ENCODE data around the gene COL10A1.

COL10A1 gene

DNA sequence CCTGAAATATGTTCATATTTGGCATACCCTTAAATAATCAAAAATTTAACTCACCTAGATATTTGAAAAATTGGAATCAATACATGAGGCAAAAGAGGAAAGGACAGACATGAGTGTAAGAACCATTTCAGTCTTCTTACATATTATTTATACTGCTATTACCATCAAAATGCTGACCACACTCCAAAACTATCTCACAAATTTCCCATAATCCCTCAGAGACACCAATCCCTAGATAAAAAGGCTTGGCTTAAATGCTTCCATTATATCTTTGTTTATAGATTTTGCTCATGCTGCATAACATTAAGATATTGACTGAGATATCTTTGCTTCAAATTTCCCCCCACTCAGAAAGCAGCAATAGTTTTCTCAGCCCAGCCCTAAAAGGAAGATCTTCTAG is 37.0 kb downstream of the COL10A1 start:
- peaks cover 12 to 13% of the 10 kb centered on the region in 2 donors for H3K27me3 Mint-ChIP-seq
- peaks cover 0 to 2% of the 10 kb centered on the region in 2 donors for H3K4me1 Mint-ChIP-seq (ENCODE audit: low read depth in 2 of 2)
- no peaks in the 10 kb centered on the region for H3K9me3 Mint-ChIP-seq
- no peak for DNase-seq
- H3K27ac Mint-ChIP-seq, result no peak overlapping the region
- ATAC-seq (replicated peaks), result no peak
- H3K36me3 Mint-ChIP-seq (ENCODE audit: insufficient read depth), result no peaks in the 10 kb centered on the region
- no peak overlapping the region for H3K4me3 Mint-ChIP-seq

- Mint-ChIP-seq H3K27ac (no peak overlapping the region), H3K4me1 (ENCODE audit: low read depth in 2 of 2) (peaks cover 0 to 2% of the 10 kb centered on the region in 2 donors), H3K27me3 (peaks cover 12 to 15% of the 10 kb centered on the region in 2 donors), H3K36me3 (ENCODE audit: insufficient read depth) (no peaks in the 10 kb centered on the region), H3K4me3 (no peak overlapping the region), H3K9me3 (no peaks in the 10 kb centered on the region)
- DNase-seq (no peak), ATAC-seq (replicated peaks) (no peak)
Measured at GRCh38 chr6:116087437-116088027, 38.4 kb downstream of the COL10A1 start.

DNA sequence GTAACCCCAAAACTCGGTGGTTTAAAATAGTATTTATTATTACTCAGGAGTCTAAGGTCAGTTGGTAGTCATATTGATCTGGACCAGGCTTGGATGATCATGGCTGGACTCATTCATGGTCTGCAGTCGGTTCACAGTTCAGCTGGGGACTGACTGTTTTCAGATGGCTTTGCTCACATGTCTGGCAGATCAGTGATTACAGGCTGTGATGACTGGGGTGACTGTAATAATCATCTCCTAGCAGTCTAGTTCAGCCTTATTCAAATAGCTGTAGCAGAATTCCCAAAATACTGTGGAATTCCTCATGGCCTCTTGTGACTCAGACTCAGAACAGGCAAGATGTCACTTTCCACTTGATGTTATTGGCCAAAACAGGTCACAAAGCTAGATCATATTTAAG is 41.6 kb downstream of the COL10A1 start:
- no peak overlapping the region for H3K4me3 Mint-ChIP-seq
- ATAC-seq (replicated peaks) (no peak), DNase-seq (no peak)
- no peaks in the 10 kb centered on the region for H3K4me1 Mint-ChIP-seq (ENCODE audit: low read depth in 2 of 2)
- no peak overlapping the region for H3K27ac Mint-ChIP-seq
- no peaks in the 10 kb centered on the region for H3K9me3 Mint-ChIP-seq
- H3K36me3 Mint-ChIP-seq (ENCODE audit: insufficient read depth), result no peaks in the 10 kb centered on the region
- H3K27me3 Mint-ChIP-seq, result peaks cover 17 to 34% of the 10 kb centered on the region in 2 donors

GRCh38 chr6:116083052-116083451 is 42.9 kb downstream of the COL10A1 start:
- DNase-seq (no peak), ATAC-seq (replicated peaks) (no peak)
- H3K4me3 Mint-ChIP-seq, result no peak overlapping the region
- no peak overlapping the region for H3K27ac Mint-ChIP-seq
- H3K27me3 Mint-ChIP-seq, result peaks cover 22 to 46% of the 10 kb centered on the region in 2 donors
- H3K36me3 Mint-ChIP-seq (ENCODE audit: insufficient read depth), result no peaks in the 10 kb centered on the region
- H3K4me1 Mint-ChIP-seq (ENCODE audit: low read depth in 2 of 2), result no peaks in the 10 kb centered on the region
- no peaks in the 10 kb centered on the region for H3K9me3 Mint-ChIP-seq

- Mint-ChIP-seq H3K4me3 (no peak overlapping the region), H3K36me3 (ENCODE audit: insufficient read depth) (no peaks in the 10 kb centered on the region), H3K27me3 (peaks cover 33 to 45% of the 10 kb centered on the region in 2 donors), H3K27ac (no peak overlapping the region), H3K9me3 (no peaks in the 10 kb centered on the region), H3K4me1 (ENCODE audit: low read depth in 2 of 2) (no peaks in the 10 kb centered on the region)
- DNase-seq (no peak), ATAC-seq (replicated peaks) (no peak)
Measured at GRCh38 chr6:116078945-116079344, 47.0 kb downstream of the COL10A1 start.

- Mint-ChIP-seq H3K4me3 (no peak overlapping the region), H3K36me3 (ENCODE audit: insufficient read depth) (no peaks in the 10 kb centered on the region), H3K27me3 (peaks cover 33 to 45% of the 10 kb centered on the region in 2 donors), H3K27ac (no peak overlapping the region), H3K4me1 (ENCODE audit: low read depth in 2 of 2) (no peaks in the 10 kb centered on the region), H3K9me3 (no peaks in the 10 kb centered on the region)
- ATAC-seq (replicated peaks), result no peak
- no peak for DNase-seq
Measured at GRCh38 chr6:116078522-116078921, 47.4 kb downstream of the COL10A1 start.

DNA sequence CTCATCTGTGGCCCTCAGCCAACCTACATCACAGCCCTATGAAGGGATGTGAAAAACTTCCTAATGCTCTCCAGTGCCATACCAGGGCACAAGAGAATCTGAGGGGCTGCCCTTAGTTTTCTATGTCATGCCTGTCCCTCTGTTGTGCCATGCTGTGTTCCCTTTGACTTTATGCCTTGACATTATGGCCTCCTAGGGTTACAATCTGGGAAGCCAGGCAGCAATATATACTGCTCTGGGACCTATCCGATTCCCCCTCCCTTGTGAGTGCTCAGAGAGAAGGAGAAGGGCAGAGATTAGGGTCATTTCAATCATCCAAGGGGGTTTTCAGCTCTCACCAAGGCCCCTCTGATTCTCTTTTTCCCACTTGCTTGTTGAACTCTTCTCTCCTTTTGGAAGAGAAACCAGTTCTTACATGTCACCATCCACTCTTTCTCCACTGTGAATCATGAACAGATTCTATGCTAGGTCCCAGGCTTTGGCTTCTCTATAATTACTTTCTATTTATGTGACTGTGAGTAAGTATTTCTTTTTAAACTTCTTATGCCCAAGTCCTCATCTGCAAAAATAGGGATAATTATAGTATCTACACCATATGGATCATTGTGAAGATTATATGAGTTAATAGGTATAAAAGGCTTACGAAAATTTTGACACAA is 51.1 kb downstream of the COL10A1 start:
- H3K27ac Mint-ChIP-seq, result no peak overlapping the region
- H3K4me3 Mint-ChIP-seq, result no peak overlapping the region
- H3K27me3 Mint-ChIP-seq, result peaks cover 17 to 19% of the 10 kb centered on the region in 2 donors

GRCh38 chr6:116073765-116074440 is 52.0 kb downstream of the COL10A1 start:
- Mint-ChIP-seq H3K27ac (no peak overlapping the region), H3K9me3 (no peaks in the 10 kb centered on the region), H3K27me3 (peaks cover 13 to 15% of the 10 kb centered on the region in 2 donors), H3K4me1 (ENCODE audit: low read depth in 2 of 2) (no peaks in the 10 kb centered on the region), H3K36me3 (ENCODE audit: insufficient read depth) (no peaks in the 10 kb centered on the region), H3K4me3 (no peak overlapping the region)
- no peak for ATAC-seq (replicated peaks)
- no peak for DNase-seq

More for the DNA sequence above, 51.1 kb downstream of the COL10A1 start:
- ATAC-seq (replicated peaks) (no peak), DNase-seq (no peak)
- no peaks in the 10 kb centered on the region for H3K36me3 Mint-ChIP-seq (ENCODE audit: insufficient read depth)
- H3K9me3 Mint-ChIP-seq, result no peaks in the 10 kb centered on the region
- no peaks in the 10 kb centered on the region for H3K4me1 Mint-ChIP-seq (ENCODE audit: low read depth in 2 of 2)

DNA sequence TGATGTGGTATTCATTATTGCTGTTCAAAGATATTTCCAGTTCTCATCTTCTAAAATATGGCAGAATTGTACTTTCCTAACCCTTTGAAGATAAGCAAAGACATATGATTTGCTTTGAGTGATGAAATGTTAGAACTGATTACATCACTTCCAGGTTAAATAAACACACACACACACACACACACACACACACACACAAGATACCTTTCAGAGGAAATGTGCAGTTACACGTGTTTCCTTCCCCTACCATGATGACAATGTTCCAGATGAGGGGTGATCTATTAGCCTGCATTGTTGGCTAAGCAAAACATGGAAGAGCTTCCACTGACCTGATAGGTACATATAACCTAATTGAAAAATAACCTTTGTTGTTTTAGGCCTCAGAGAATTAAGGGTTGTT is 53.6 kb downstream of the COL10A1 start:
- no peak for ATAC-seq (replicated peaks)
- no peaks in the 10 kb centered on the region for H3K36me3 Mint-ChIP-seq (ENCODE audit: insufficient read depth)

GRCh38 chr6:116070616-116071389 is 55.1 kb downstream of the COL10A1 start:
- Mint-ChIP-seq H3K27ac (no peak overlapping the region), H3K27me3 (peaks cover 0 to 7% of the 10 kb centered on the region in 2 donors), H3K36me3 (ENCODE audit: insufficient read depth) (no peaks in the 10 kb centered on the region), H3K4me1 (ENCODE audit: low read depth in 2 of 2) (no peaks in the 10 kb centered on the region), H3K4me3 (no peak overlapping the region), H3K9me3 (no peaks in the 10 kb centered on the region)
- ATAC-seq (replicated peaks) (no peak), DNase-seq (no peak)

More for the DNA sequence above, 53.6 kb downstream of the COL10A1 start:
- Mint-ChIP-seq H3K27me3 (peaks cover 2 to 6% of the 10 kb centered on the region in 2 donors), H3K27ac (no peak overlapping the region), H3K4me1 (ENCODE audit: low read depth in 2 of 2) (no peaks in the 10 kb centered on the region), H3K9me3 (no peaks in the 10 kb centered on the region), H3K4me3 (no peak overlapping the region)
- no peak for DNase-seq

DNA sequence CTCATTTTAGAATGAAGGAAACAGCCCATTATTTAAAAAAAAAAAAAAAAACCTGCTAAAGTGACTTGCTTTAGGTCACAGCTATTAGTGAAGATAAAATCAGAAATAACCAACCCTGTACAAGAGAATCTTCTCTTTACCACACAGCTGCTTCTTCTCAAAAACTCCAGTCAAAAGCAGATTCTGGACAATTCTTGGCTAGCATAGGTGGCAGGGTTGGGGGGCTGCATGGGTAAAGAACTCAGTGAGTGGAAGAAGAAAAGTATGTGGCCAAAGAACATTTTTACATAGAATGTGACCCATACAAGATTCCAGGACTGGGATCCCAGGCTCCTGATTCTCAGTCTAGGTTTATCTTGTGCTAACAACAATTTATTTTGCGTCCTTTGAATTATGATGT is 55.8 kb downstream of the COL10A1 start:
- no peak overlapping the region for H3K27ac Mint-ChIP-seq
- no peak overlapping the region for H3K4me3 Mint-ChIP-seq
- H3K4me1 Mint-ChIP-seq (ENCODE audit: low read depth in 2 of 2), result no peaks in the 10 kb centered on the region
- H3K36me3 Mint-ChIP-seq (ENCODE audit: insufficient read depth), result no peaks in the 10 kb centered on the region
- H3K27me3 Mint-ChIP-seq, result peaks cover 0 to 7% of the 10 kb centered on the region in 2 donors
- no peak for ATAC-seq (replicated peaks)
- no peak for DNase-seq
- no peaks in the 10 kb centered on the region for H3K9me3 Mint-ChIP-seq
